Activated CD8-positive, alpha-beta memory T cell treated with anti-CD3 and anti-CD28 coated beads for 4 hours (primary cell): Measurements from ENCODE around the gene BCKDK.
A peak's percentile ranks its signal among the peaks of the same experiment; 100 is the strongest.

Experiments used
- DNase-seq, 2 donors: peaks; one replicate each; pipeline ENCODE4 v3.0.0-alpha.2; 2020; ENCODE audit warnings: low read depth in 2 of 2

Gene BCKDK

DNA sequence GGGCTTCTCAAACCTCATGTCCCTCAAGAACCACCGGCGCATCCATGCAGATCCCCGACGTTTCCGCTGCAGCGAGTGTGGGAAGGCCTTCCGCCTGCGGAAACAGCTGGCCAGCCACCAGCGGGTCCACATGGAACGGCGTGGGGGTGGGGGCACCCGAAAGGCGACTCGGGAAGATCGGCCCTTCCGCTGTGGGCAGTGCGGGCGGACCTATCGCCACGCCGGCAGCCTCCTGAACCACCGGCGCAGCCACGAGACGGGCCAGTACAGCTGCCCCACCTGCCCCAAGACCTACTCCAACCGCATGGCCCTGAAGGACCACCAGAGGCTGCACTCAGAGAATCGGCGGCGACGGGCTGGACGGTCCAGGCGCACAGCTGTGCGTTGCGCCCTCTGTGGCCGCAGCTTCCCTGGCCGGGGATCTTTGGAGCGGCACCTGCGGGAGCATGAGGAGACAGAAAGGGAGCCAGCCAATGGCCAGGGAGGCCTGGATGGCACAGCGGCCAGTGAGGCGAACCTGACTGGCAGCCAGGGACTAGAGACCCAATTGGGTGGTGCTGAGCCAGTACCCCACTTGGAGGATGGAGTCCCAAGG lies 28.1 kb upstream of the BCKDK start:
- DNase-seq = no peak

DNA sequence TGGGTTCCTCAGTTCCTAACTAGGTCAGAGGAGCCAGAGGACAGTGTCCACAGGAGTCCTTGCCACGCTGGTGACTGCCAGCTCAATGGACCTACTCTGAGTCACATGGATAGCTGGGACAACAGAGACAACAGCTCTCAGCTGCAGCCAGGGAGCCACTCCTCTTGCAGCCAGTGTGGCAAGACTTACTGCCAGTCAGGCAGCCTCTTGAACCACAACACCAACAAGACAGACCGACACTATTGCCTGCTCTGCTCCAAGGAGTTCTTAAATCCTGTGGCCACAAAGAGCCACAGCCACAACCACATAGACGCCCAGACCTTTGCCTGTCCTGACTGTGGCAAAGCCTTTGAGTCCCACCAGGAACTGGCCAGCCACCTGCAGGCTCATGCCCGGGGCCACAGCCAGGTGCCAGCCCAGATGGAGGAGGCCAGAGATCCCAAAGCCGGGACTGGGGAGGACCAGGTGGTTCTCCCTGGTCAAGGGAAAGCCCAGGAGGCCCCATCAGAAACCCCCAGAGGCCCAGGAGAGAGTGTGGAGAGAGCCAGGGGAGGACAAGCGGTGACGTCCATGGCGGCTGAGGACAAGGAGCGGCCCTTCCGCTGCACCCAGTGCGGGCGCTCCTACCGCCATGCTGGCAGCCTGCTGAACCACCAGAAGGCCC lies 27.3 kb upstream of the BCKDK start:
- no peak for DNase-seq

DNA sequence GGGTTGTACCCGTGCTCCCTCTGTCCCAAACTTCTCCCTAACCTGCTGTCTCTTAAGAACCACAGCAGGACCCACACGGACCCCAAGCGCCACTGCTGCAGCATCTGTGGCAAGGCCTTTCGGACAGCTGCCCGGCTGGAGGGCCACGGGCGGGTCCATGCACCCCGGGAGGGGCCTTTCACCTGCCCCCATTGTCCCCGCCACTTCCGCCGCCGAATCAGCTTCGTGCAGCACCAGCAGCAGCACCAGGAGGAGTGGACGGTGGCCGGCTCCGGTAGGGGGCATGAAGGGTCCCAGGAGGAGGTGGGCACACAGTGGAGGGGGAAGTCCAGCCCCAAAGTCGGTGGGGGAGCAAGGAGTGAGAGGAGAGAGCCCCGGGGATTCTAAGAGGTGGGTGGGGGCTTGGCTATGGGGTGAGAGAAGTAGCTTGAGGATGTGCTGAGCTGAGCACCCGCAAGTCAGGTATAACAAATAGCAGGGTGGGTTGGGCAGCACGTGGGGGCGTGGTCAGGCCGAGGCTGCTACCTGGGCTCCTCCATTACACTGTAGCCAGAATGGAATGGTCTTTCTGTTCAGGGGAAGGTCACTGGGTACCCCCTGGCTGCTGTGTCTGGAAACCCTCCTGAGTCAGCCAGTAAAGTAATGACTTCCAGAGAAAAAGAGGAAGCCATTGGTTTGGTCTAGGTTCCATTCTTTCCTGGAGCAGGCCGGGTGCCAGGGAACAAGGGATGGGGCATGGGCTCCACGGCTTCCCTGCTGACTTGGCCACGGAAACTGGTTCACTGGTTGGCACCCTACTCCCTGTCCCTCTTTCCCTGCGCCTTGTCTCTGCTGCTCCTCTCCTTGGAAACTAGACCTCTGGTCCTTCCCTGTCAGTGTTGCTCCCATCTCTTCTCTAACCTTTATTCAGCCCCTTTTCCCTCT lies 26.5 kb upstream of the BCKDK start:
- DNase-seq = no peak

DNA sequence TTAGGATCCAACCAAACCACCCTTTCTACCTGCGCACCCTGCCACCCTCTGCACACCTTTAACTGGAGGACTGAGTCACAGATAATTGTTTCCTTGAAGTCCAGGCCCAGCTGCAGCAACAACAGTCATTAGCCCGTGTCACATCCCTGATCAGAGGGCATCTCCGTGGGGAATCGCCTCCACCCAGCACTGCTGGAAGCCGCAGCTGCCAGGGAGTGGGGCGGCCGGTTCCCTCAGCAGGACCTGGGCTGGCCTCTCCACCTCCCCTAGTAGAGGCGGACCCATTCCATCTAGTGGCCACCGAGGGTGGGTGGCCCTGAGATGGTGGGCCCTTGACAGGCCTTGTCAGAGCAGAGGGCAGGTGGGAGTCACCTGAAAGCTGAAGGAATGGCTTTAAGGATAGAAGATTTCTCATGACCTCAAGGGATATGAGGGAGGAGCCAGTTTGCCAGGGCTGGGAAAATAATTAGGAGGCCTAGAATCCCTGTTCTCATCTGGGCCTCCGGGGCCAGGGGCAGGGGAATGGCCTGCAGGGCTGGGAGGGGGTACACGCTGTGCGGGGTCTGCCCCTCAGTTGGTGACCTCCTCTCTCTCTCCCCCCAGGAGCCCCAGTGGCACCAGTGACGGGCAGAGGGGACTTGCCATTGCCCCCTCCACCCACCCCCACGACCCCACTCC lies 25.7 kb upstream of the BCKDK start:
- DNase-seq = no peak

DNA sequence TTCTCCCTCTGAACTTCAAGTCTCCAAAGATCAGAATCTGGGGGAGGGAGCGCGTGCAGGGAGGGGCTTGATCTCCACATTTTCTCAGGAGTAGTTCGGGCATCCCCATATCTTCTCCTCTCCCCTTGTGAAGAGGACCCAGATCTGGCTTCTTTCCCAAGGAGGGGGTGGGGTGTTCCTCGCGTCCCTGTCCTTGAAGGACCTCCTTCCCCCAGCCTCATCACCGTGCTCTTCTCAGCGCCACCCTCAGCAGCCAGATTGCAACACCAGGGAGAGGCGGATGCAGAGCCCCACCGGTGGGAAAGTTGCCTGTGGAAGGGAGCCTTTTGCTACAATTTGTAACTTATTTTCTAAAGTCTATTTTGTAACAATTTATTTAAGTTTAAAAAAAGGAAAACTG lies 25.1 kb upstream of the BCKDK start:
- DNase-seq = no peak

DNA sequence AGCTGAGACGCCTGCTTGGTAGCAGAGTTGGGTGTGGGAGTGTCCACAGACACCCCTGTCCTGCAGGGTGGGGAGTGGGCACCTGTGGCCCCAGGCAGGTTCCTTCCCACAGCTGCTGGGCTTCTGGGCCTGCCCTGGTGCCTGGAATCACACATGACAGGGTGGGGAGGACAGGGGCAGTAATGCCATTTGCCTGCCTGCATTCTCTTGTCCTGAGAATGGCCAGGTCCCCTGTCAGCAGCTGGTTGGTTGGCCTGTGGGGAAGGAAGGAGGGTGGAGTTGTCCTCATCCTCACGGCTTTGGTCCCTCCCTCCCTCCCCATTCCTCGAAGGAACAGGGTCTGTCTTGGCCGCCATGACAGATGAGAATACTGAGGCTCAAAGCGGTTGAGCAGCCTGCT lies 24.6 kb upstream of the BCKDK start:
- no peak for DNase-seq

DNA sequence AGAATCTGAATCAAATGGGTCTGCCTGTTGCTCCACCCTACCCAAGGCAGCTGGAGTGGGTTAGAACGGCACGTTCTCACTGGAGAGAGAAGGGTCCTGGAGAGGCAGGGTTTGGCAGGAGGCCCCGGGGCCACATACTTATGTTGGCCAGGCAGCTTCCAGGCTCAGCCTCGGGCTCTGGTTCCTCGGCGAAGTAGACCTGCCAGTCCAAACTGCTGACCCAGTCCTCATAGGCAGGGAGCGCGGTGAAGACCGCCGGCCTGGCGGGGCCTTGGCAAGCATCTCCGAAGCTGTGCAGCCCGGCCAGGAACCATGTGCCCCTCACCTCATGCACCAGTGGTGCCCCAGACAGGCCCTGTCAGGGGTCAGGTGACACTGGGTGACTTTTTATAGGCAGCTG lies 24.2 kb upstream of the BCKDK start:
- no peak for DNase-seq

DNA sequence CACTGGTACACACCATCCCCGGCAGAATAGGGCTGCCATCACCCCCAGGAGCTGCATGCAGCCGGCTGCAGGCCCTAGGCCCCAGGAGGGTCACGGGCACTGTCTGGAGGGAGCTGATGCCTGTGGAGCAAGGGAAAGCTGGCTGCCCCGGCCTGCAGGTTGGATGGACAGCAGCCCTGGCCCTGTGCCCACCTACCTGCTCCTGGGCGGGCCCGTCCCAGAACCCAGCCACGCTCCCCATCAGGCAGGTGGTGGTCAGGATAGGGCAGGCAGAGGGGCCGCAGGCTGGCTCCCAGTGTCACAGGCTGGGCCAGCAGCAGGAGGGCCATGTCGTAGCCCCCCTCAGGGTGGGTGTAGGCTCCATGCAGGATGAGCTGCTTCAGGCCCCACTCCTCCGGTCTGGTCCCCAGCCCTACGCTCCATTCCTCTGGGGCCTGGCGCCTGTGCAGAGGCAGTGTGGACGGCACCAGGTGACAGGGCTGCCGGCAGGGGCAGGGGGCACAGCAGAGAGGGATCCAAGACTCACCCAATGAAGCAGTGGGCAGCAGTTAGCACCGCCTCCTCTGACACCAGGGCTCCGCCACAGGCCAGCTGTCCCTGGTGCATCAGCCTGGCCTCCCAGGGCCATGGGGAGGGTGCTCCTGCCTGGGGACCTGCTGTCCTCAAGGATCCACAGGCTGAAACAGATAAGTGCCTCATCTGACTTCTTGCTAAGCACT lies 23.4 kb upstream of the BCKDK start:
- no peak for DNase-seq

DNA sequence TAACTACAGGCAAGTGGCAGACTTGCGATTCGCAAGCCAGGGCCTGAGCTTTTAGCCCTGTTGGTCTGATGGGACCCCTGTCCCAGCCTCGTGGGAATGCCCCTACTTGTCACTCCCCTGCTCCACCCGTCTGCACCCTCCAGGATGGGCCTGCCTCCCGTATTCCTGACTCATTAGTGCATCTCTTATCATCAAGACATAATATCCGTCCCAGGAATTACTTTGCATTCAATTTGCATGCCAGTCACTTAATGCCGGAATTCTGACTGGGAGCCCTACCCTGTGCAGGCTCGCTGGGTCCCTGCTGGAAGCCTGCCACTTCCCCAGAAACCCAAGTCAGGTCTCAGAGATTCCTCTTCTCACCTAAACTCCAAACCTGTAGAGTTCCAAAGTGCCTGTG lies 22.8 kb upstream of the BCKDK start:
- no peak for DNase-seq

DNA sequence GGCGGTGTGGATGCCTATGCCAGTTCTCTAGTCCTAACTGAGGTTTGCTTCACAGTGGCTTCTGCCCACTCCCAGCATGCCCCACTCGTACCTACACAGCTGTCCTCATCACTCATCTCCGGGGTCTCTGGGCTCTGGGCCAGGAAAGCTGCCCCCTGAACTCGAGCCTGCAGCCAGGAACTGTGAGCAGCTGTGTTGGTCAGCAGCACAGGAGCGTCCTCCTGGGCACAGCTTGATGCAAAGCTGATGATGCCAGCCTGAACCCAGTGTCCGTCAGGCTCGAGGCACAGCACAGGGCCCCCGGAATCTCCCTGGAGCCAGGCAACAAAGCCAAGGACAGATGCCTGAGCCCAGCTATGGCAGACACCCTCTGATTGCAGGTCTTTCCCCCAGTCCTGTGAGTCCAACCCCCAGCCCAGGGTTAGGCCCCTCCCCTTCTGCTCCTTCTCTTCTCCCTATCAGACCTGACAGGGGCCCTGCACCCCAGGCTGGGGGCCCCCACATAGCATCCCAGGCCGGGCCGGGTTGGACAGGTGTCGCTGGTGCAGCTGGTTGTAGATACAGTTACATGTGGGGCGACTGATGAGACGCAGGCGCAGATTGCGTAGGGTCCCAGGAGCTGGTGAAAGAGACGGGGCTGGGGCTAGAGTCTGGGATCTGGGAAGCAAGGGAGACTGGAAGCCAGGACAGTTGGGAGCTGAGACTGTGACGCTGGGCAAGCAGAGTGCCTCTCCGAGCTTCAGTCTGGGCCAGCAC lies 22.1 kb upstream of the BCKDK start:
- DNase-seq = no peak

DNA sequence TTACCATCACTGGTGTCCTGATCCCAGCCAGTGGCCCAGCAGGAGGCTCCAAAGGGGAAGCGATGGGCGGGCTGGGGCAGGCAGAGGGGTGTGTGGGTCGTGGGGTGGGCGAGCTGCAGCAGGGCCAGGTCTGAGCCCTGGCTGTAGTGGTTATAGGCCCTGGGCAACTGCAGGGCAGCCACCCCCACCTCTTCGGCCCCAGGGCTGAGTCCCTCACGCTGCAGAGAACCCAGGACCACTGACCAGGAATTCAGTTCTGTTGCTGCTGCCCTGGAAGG lies 21.6 kb upstream of the BCKDK start:
- DNase-seq = no peak

DNA sequence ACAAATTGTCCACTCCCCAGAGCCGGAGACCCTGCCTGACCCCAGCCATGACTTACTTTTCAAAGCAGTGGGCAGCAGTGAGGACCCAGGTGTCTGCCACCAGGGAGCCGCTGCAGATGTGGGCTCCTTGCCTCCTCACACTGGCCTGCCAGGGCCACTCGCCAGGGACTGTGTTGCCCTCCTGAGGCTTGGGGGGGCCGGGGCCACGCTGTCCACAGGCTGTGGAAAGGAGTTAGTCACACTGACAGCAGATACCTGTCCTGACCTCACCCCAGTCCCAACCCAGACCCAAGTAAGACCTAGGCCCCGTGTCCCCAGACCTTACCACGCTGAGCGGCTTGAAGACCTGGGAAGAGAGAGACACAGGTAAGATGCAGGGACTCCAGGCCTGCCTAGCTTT lies 20.7 kb upstream of the BCKDK start:
- DNase-seq = no peak

DNA sequence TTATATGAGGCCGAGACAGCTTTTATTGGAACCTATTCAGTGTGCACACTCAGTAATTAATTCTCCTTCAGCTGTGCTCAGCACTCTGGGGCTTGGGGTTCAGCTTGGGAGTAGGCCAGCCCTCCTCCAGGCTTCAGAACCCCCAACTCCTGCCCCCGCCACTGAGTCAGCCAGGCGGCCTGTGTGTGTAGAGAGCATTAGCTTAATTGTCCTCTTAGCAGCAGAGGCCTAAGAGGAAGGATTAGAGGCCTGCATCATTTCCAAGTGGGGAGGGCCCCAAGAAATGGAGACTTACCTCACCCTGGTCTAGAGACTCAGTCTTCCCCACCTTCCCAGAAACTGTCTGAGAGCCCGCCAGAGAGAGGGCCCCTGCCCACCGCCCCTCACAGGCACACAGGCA lies 20.2 kb upstream of the BCKDK start:
- DNase-seq = no peak

DNA sequence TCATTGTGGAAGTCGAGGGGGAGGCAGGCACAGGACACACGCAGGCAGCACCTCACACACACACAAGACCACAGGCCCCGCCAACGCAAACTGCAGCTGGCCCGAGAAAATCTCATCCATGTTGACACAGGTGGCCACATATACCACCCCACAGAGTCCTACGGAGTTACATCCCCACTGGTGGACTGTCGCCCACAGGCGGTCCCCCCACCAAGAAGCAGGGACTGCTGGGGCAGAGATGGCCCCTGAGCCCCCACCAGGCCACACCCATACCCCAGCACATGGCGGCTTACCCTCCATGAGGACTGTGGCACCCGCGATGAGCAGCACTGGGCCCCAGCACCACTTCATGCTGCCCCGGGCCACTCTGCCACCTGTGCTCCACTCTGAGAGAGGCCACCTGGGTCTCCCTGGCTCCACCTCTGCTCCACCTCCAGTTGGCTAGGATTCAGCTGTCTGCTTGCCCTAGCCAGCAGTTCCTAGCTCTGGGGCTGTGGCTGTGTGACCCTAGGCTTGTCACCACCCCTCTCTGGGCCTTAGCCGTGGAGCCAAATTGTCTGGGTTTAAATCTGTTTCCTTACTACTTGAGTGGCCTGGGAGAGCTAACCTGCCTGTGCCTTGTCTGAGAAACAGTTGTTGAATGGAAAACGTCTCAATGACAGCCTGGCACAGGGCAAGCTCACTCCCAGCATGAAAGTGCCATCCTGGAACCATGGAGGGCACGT lies 19.6 kb upstream of the BCKDK start, which contains the start of gene PRSS53:
PRSS53 (minus strand) TSS at position 485 of the 725 bp plus-strand sequence; CDS start at position 351, 134 bp downstream.
- no peak for DNase-seq

DNA sequence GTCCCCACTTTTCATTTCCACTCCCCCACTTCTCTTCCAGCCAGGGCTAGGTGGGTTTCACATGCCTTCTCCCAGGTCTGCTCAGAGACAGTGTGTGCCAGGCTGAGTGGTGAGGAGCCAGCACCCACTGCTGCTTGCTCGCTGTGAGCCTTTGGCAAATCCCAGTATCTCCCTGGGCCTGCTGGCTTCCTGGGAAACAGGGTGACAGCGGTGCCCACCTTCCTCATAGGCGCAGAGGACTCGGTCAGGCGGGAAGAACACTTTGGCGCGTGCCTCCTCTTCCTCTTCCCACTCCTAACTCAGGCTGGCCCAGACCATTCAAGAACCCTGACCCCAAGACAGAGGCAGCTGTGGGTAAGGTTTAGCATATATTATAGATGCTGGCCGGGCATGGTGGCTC lies 19.0 kb upstream of the BCKDK start:
- no peak for DNase-seq

DNA sequence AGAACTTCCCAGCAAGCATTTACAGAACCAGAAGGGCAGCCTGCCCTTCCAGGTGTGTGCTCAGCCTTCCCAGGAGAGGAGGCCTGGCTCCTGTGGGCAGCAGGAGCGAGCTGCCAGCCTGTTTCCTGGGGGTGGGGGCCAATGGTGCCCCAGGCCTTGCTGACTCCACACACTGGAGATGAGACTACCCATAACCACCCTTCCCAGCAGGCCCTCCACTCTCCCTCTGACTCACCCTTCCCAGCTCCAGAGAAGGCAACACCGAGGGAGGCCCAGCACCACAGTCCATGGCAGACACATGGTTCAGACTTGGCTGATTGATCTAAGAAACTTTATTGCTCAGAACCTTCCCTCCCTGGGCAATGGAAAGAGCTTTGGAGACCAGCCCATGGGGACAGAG lies 17.6 kb upstream of the BCKDK start:
- DNase-seq = no peak

DNA sequence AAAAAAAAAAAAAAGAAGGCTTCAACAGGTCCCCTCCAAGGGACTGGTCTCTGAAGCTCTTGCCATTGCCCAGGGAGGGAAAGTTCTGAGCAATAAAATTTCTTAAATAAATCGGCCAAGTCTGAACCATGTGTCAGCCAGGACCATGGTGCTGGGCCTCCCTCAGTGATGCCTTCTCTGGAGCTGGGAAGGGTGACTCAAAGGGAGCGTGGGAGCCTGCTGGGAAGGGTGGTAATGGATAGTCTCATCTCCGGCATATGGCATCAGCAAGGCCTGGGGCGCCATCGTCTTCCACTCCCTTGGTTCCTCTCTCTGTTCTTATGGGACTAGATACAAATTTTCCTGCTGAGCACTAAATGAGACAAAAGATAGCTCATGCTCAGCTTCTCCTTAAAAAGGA lies 15.9 kb upstream of the BCKDK start:
- DNase-seq = no peak

DNA sequence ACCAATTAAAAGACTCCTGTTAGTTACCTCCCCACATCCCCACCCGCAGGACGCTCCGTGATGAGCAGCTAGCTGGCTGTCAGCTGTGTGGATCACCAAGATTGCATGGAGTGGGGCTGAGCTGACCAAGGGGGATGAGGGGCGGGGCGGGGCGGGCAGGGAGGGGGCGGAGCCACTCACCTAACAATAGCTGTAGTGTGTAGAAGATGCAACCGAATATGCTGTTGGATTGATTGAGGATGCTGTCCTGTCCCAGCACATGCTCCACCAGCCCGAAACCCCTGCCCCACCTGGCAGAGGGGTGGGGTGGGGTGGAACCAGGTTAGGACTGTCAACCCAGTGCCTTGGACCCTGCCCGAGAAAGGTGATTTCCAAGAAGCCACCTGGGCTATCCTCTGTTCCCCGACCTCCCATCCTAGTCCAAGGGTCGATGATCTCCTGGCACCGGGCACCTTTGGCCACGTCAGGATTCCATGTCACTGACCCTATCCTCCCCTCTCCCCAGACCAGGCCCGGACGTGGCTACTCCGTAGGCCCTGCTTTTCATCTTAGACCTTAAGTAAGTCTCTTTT lies 15.0 kb upstream of the BCKDK start:
- no peak for DNase-seq

DNA sequence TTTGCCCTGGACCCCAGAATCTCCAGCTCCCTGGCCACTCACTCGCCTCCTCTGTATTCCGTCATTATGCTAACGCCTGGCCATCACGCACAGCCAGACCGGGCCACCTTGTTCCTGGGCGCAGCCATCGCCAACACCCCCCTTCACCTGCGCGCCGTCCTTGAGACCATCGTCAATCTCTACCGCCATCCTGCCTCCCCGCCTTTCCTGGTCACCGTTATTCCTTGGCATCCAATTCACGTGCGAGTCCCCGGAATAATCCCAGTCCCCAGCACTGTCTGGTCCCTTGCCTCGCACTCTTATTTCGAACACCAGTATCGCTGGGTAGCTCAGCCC lies 14.1 kb upstream of the BCKDK start:
- DNase-seq = no peak

DNA sequence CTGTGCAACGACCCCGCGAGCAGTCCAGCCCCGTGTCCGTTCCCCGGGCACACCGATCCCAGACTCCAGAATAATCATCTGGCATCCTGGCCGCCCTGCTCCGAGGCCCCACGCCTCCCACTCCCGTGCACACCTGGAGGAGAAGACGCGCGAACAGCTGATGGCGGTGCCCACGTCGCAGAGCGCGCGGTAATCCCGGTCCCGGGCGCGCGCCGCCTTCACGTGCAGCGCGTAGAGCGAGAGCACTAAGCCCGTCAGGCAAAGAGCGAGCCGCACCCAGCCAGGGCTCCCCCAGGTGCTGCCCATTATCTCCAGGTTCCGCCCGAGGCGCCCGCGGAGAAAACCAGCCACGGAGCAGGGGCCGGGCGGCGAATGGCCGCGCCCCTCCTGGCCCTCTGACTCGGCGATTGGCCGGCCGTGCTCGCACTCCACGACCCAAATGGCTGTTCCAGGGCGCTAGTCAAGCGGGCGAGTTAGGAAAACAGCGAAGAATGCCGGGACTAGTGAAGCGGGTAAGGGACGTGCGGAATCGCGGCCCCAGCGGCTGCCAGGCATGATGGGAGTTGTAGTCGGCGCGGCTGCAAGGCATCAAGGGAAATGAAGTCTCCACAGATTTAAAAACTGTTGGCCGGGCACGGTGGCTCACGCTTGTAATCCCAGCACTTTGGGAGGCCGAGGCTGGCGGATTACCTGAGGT lies 13.6 kb upstream of the BCKDK start, which contains the start of gene VKORC1:
VKORC1 (minus strand) TSS at position 374 of the 697 bp plus-strand sequence; CDS start at position 306, 68 bp downstream.
- peak; percentile 62 to 66 for DNase-seq
